Natural killer cell (primary cell): ENCODE measurements around the gene UCMA. TPM values are rescaled to one million over a fixed set of nuclear protein-coding genes. Genes with fewer than 3 reads are reported as not detected.

Experiments
- ATAC-seq, 3 donors: fragments of 150-1000 bp in 2 of 3; fragments of 200-7000 bp in 1 of 3; cut with Tn5 transposase; 1 replicate in 1 of 3; 2 replicates in 2 of 3; pipeline ENCODE4 v1.10.0; 2021; ENCODE audit warnings: mild to moderate bottlenecking in 2 of 3, moderate library complexity in 2 of 3
- DNase-seq, 2 donors: peaks; one replicate each; pipeline versions ENCODE4 v3.0.0 to v3.0.0-alpha.2; 2013 to 2021; ENCODE audit warnings: mixed read lengths in 1 of 2
- H3K27ac ChIP-seq: one replicate; pipeline ENCODE4 v1.5.1; 2013; ENCODE audit warnings: mild to moderate bottlenecking, low read length
- H3K27me3 ChIP-seq: one replicate; pipeline ENCODE4 v1.6.1; 2013; ENCODE audit warnings: low read length; ENCODE audit not compliant: control insufficient read depth, insufficient read depth
- H3K36me3 ChIP-seq: one replicate; pipeline ENCODE4 v1.6.1; 2013; ENCODE audit warnings: low read length; ENCODE audit not compliant: control insufficient read depth, insufficient read depth
- H3K4me1 ChIP-seq: one replicate; pipeline ENCODE4 v1.6.1; 2013; ENCODE audit warnings: low read length; ENCODE audit not compliant: control insufficient read depth, insufficient read depth
- H3K4me3 ChIP-seq: one replicate; pipeline ENCODE4 v1.5.1; 2013; ENCODE audit warnings: low read length
- H3K9me3 ChIP-seq: one replicate; pipeline ENCODE4 v1.6.1; 2013; ENCODE audit warnings: low read length; ENCODE audit not compliant: control insufficient read depth, insufficient read depth
- H3K27ac Mint-ChIP-seq, 2 donors: one replicate each; pipeline ENCODE4 v1.8.0; 2022; ENCODE audit warnings: mild to moderate bottlenecking in 2 of 2, mixed read lengths in 2 of 2, moderate library complexity in 1 of 2
- H3K27me3 Mint-ChIP-seq, 2 donors: one replicate each; pipeline ENCODE4 v1.8.0; 2022; ENCODE audit warnings: low read depth in 2 of 2, mixed read lengths in 2 of 2
- H3K36me3 Mint-ChIP-seq: one replicate; pipeline ENCODE4 v1.8.0; 2022; ENCODE audit warnings: mixed read lengths
- H3K4me1 Mint-ChIP-seq, 2 donors: one replicate each; pipeline ENCODE4 v1.8.0; 2022; ENCODE audit warnings: mixed read lengths in 2 of 2
- H3K4me3 Mint-ChIP-seq: one replicate; pipeline ENCODE4 v1.8.0; 2022; ENCODE audit warnings: mild to moderate bottlenecking, moderate library complexity, mixed read lengths
- H3K9me3 Mint-ChIP-seq, 2 donors: one replicate each; pipeline ENCODE4 v1.8.0; 2022; ENCODE audit warnings: mixed read lengths in 2 of 2
- WGBS: methylation state at CpG from one replicate; pipeline ENCODE4 v1.1.7; 2013; ENCODE audit warnings: missing lambda C conversion rate; ENCODE audit not compliant: insufficient coverage; 5-methylcytosine and 5-hydroxymethylcytosine counted together
- intact Hi-C: fragments of 100-400 bp; cut with micrococcal nuclease; formaldehyde crosslinking; loops from one replicate; pipeline ENCODE4 v1.14.2; 2022
- total RNA-seq, 4 donors: library from RNA; stranded (reverse); fragments of 120-200 nt in 1 of 4; gene quantifications; one replicate each; pipeline versions ENCODE4 v1.2.3 to v1.2.4, GENCODE V29; 2013 to 2022
- TF ChIP-seq, protein P1 (sequence below): fragments of 200-600 bp; IDR thresholded peaks from one replicate; pipeline ENCODE4 v1.8.0; 2022; ENCODE audit warnings: antibody characterized with exemption

The UCMA gene
- total RNA-seq, 3 donors from 2014 or later (not counting 1 experiment from before 2014, with no cell fraction given): not detected

DNA sequence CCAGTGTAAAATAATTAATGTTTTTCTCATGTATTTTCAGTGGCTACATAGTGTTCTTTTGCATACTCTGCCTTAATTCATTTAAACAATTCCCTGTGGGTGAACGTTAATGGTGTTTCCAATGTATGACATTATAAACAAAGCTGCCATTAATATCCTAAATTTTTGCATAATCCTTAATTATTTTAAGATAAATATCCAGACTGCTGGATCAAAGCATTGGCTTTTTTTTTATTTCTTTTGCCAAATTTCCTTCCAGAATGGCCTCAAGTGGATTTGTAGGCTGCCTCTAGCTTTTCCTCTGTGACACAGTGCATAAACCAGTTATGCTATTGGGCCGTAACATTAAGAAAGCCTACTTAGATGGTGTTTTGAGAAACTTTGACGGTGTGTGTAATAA, 43.4 kb downstream of the UCMA start:
- H3K4me1 Mint-ChIP-seq: no peaks in the 10 kb centered on the region
- no peaks in the 10 kb centered on the region for H3K27me3 Mint-ChIP-seq
- Histone ChIP-seq H3K9me3 (no peaks in the 10 kb centered on the region), H3K4me3 (no peak overlapping the region), H3K27me3 (no peaks in the 10 kb centered on the region), H3K36me3 (no peaks in the 10 kb centered on the region), H3K27ac (no peak overlapping the region), H3K4me1 (no peaks in the 10 kb centered on the region)
- no peak overlapping the region for H3K27ac Mint-ChIP-seq
- no peak for ATAC-seq
- intact Hi-C loops: no loop called here
- no peaks in the 10 kb centered on the region for H3K36me3 Mint-ChIP-seq
- DNase-seq: no peak
- H3K9me3 Mint-ChIP-seq: no peaks in the 10 kb centered on the region
- TF ChIP-seq, protein P1, sequence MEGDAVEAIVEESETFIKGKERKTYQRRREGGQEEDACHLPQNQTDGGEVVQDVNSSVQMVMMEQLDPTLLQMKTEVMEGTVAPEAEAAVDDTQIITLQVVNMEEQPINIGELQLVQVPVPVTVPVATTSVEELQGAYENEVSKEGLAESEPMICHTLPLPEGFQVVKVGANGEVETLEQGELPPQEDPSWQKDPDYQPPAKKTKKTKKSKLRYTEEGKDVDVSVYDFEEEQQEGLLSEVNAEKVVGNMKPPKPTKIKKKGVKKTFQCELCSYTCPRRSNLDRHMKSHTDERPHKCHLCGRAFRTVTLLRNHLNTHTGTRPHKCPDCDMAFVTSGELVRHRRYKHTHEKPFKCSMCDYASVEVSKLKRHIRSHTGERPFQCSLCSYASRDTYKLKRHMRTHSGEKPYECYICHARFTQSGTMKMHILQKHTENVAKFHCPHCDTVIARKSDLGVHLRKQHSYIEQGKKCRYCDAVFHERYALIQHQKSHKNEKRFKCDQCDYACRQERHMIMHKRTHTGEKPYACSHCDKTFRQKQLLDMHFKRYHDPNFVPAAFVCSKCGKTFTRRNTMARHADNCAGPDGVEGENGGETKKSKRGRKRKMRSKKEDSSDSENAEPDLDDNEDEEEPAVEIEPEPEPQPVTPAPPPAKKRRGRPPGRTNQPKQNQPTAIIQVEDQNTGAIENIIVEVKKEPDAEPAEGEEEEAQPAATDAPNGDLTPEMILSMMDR: no peak
- 100% methylated on average over 2 of the region's 3 CpGs for WGBS
- H3K4me3 Mint-ChIP-seq: no peak overlapping the region

DNA sequence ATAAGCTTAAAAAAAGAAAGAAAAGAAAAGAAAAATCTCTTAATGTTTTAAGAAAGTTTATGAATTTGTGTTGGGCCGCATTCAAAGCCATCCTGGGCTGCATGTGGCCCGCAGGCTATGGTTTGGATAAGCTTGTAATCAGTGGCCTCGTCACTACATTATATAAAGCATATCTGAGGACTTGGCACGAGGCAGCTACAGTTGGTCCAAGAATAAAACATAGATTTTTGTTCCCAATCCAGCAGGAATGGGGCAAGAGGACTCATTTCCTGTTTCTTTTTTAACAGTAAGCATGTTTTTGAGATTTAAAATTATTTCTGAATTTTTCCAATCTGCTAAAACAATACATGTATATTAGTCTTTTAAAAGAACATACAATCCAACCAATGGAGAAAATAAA, 44.2 kb downstream of the UCMA start:
- Mint-ChIP-seq H3K9me3 (no peaks in the 10 kb centered on the region), H3K4me1 (no peaks in the 10 kb centered on the region), H3K36me3 (no peaks in the 10 kb centered on the region), H3K27me3 (no peaks in the 10 kb centered on the region), H3K4me3 (no peak overlapping the region), H3K27ac (no peak overlapping the region)
- DNase-seq (no peak), ATAC-seq (no peak)
- intact Hi-C loops: no loop called here
- no peaks in the 10 kb centered on the region for H3K9me3 ChIP-seq
- no peaks in the 10 kb centered on the region for H3K27me3 ChIP-seq
- no peak overlapping the region for H3K27ac ChIP-seq
- no peak overlapping the region for H3K4me3 ChIP-seq
- WGBS: 98% methylated on average over 4 of the region's 4 CpGs
- H3K4me1 ChIP-seq: no peaks in the 10 kb centered on the region
- H3K36me3 ChIP-seq: no peaks in the 10 kb centered on the region
- TF ChIP-seq, protein P1: no peak

DNA sequence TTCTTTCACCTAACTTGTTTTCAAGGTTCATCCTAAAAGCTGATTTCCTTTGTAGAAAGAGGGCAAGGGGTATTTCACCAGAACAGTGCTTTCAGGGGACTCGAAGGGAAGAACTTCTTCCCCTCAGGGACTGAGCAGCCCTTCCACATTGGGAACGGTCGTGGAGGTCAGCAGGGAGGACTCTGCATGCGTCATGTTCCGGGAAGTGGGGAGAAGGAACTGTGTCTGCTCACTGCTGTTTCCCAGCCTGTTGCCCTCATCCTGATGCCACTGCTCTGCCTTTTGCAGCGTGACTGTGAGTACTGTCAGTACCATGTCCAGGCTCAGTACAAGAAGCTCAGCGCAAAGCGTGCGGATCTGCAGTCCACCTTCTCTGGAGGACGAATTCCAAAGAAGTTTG, 45.6 kb downstream of the UCMA start:
- H3K4me3 ChIP-seq: no peak overlapping the region
- H3K4me1 Mint-ChIP-seq: no peaks in the 10 kb centered on the region
- H3K36me3 Mint-ChIP-seq: no peaks in the 10 kb centered on the region
- ATAC-seq (no peak), DNase-seq (no peak)
- H3K4me1 ChIP-seq: no peaks in the 10 kb centered on the region
- TF ChIP-seq, protein P1: no peak
- H3K27me3 ChIP-seq: no peaks in the 10 kb centered on the region
- H3K27ac ChIP-seq: no peak overlapping the region
- no peaks in the 10 kb centered on the region for H3K27me3 Mint-ChIP-seq
- H3K4me3 Mint-ChIP-seq: no peak overlapping the region
- no peaks in the 10 kb centered on the region for H3K9me3 Mint-ChIP-seq
- H3K9me3 ChIP-seq: no peaks in the 10 kb centered on the region
- H3K36me3 ChIP-seq: no peaks in the 10 kb centered on the region
- no peak overlapping the region for H3K27ac Mint-ChIP-seq
- intact Hi-C loops: no loop called here
- WGBS: 95% methylated on average over 10 of the region's 10 CpGs

DNA sequence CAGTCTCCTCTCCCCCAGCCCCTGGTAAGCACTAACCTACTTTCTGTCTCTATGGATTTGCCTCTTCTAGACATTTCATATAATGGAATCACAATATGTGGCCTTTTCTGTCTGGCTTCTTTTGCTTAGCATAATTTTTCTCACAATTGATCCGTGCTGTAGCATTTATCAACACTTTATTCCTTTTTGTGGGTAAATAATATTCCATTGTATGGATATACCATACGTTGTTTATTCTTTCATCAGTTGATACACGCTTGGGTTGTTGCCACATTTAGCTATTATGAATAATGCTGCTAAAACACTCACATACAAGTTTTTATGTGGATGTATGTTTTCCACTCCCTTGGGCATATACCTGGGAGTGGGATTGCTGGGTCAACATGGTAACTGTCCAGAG, 47.0 kb downstream of the UCMA start:
- Mint-ChIP-seq H3K4me3 (no peak overlapping the region), H3K27me3 (no peaks in the 10 kb centered on the region), H3K4me1 (no peaks in the 10 kb centered on the region), H3K27ac (no peak overlapping the region), H3K9me3 (no peaks in the 10 kb centered on the region), H3K36me3 (no peaks in the 10 kb centered on the region)
- ATAC-seq (no peak), DNase-seq (no peak)
- TF ChIP-seq, protein P1: no peak
- no peak overlapping the region for H3K27ac ChIP-seq
- intact Hi-C loops: no loop called here
- H3K4me1 ChIP-seq: no peaks in the 10 kb centered on the region
- H3K9me3 ChIP-seq: no peaks in the 10 kb centered on the region
- no peak overlapping the region for H3K4me3 ChIP-seq
- no peaks in the 10 kb centered on the region for H3K27me3 ChIP-seq
- no CpG with 5 or more reads among the region's 3 CpGs for WGBS
- no peaks in the 10 kb centered on the region for H3K36me3 ChIP-seq
